ENCODE measurements around the gene FYCO1.

Gene FYCO1

GRCh38 chr3:45872569-45872968, 123.1 kb downstream of the FYCO1 start:
- no peaks in the 10 kb centered on the region for H3K79me2 ChIP-seq (ENCODE audit: insufficient read depth, low read length)
- no peaks in the 10 kb centered on the region for H3K27me3 ChIP-seq (ENCODE audit: insufficient read depth, low read length, poor library complexity, severe bottlenecking)
- TF ChIP-seq, protein P1, sequence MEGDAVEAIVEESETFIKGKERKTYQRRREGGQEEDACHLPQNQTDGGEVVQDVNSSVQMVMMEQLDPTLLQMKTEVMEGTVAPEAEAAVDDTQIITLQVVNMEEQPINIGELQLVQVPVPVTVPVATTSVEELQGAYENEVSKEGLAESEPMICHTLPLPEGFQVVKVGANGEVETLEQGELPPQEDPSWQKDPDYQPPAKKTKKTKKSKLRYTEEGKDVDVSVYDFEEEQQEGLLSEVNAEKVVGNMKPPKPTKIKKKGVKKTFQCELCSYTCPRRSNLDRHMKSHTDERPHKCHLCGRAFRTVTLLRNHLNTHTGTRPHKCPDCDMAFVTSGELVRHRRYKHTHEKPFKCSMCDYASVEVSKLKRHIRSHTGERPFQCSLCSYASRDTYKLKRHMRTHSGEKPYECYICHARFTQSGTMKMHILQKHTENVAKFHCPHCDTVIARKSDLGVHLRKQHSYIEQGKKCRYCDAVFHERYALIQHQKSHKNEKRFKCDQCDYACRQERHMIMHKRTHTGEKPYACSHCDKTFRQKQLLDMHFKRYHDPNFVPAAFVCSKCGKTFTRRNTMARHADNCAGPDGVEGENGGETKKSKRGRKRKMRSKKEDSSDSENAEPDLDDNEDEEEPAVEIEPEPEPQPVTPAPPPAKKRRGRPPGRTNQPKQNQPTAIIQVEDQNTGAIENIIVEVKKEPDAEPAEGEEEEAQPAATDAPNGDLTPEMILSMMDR (conservative IDR thresholded peaks at IDR 0.05; ENCODE audit: low read length), result no peak
- no peak for TF ChIP-seq EZH2phosphoT487 (IDR thresholded peaks at IDR 0.05; ENCODE audit: borderline replicate concordance)
- H3K9ac ChIP-seq (ENCODE audit: low read depth, low read length, poor library complexity, severe bottlenecking), result no peak overlapping the region
- H3K4me2 ChIP-seq (ENCODE audit: low read depth, low read length, poor library complexity, severe bottlenecking), result peak overlapping the region; percentile 31
- H3K4me3 ChIP-seq (ENCODE audit: low read length, poor library complexity, severe bottlenecking), result no peak overlapping the region
- H3K9me2 ChIP-seq (replicated peaks; ENCODE audit: low read depth, low read length), result no peaks in the 10 kb centered on the region
- H4K20me1 ChIP-seq (ENCODE audit: insufficient read depth, low read length, poor library complexity, severe bottlenecking), result no peaks in the 10 kb centered on the region
- H3K9me3 ChIP-seq (ENCODE audit: insufficient read depth, low read depth, low read length), result no peaks in the 10 kb centered on the region
- H2AFZ ChIP-seq (ENCODE audit: low read length), result no peak overlapping the region
- peaks cover 56% of the 10 kb centered on the region for H3K4me1 ChIP-seq (ENCODE audit: insufficient read depth, low read length, poor library complexity, severe bottlenecking)
- H3K36me3 ChIP-seq (ENCODE audit: insufficient read depth, low read length), result no peaks in the 10 kb centered on the region
- H3F3A ChIP-seq (ENCODE audit: low read depth), result peaks cover 5% of the 10 kb centered on the region; the same call in 1 of the 2 replicates

DNA sequence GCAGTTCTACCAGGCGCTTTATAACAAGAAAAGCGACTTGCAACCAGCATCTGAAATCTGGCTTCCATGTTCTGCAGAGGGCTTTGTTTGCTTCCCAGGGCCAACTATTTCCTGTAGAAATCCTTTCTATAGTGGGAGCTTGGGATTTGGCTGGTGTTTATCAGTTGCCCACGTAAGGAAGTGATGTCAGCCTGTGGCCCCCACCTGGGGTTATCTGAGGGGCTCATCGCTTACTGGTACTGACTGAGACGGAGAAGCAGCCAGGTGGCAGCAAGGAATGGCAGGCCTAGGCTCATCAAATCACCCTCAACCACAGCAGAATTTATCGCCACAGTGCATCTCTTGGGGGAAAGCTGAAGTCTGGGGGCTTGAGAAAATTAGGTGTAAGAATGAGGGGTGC, 123.8 kb downstream of the FYCO1 start:
- TF ChIP-seq, protein P1 (conservative IDR thresholded peaks at IDR 0.05; ENCODE audit: low read length), result no peak
- TF ChIP-seq EZH2phosphoT487 (IDR thresholded peaks at IDR 0.05; ENCODE audit: borderline replicate concordance), result no peak
- Histone ChIP-seq H3K4me2 (ENCODE audit: low read depth, low read length, poor library complexity, severe bottlenecking) (peak overlapping the region; percentile 31), H3K9me2 (replicated peaks; ENCODE audit: low read depth, low read length) (no peaks in the 10 kb centered on the region), H2AFZ (ENCODE audit: low read length) (no peak overlapping the region), H3K79me2 (ENCODE audit: insufficient read depth, low read length) (no peaks in the 10 kb centered on the region), H3K9me3 (ENCODE audit: insufficient read depth, low read depth, low read length) (no peaks in the 10 kb centered on the region), H3K27me3 (ENCODE audit: insufficient read depth, low read length, poor library complexity, severe bottlenecking) (no peaks in the 10 kb centered on the region), H3K36me3 (ENCODE audit: insufficient read depth, low read length) (no peaks in the 10 kb centered on the region), H3F3A (ENCODE audit: low read depth) (peaks cover 5% of the 10 kb centered on the region; the same call in 1 of the 2 replicates), H3K4me1 (ENCODE audit: insufficient read depth, low read length, poor library complexity, severe bottlenecking) (peaks cover 56% of the 10 kb centered on the region), H4K20me1 (ENCODE audit: insufficient read depth, low read length, poor library complexity, severe bottlenecking) (no peaks in the 10 kb centered on the region), H3K9ac (ENCODE audit: low read depth, low read length, poor library complexity, severe bottlenecking) (no peak overlapping the region), H3K4me3 (ENCODE audit: low read length, poor library complexity, severe bottlenecking) (no peak overlapping the region)

GRCh38 chr3:45870099-45870498, 125.5 kb downstream of the FYCO1 start:
- H3K4me3 ChIP-seq (ENCODE audit: low read length, poor library complexity, severe bottlenecking), result peak overlapping the region; percentile 36
- H3K9me2 ChIP-seq (replicated peaks; ENCODE audit: low read depth, low read length), result no peaks in the 10 kb centered on the region
- H3F3A ChIP-seq (ENCODE audit: low read depth), result peaks cover 5% of the 10 kb centered on the region; the same call in 1 of the 2 replicates
- peak overlapping the region; percentile 70 for H3K4me2 ChIP-seq (ENCODE audit: low read depth, low read length, poor library complexity, severe bottlenecking)
- TF ChIP-seq, protein P1 (conservative IDR thresholded peaks at IDR 0.05; ENCODE audit: low read length), result no peak
- TF ChIP-seq EZH2phosphoT487 (IDR thresholded peaks at IDR 0.05; ENCODE audit: borderline replicate concordance), result no peak
- no peaks in the 10 kb centered on the region for H3K9me3 ChIP-seq (ENCODE audit: insufficient read depth, low read depth, low read length)
- H4K20me1 ChIP-seq (ENCODE audit: insufficient read depth, low read length, poor library complexity, severe bottlenecking), result no peaks in the 10 kb centered on the region
- H3K4me1 ChIP-seq (ENCODE audit: insufficient read depth, low read length, poor library complexity, severe bottlenecking), result peaks cover 60% of the 10 kb centered on the region
- no peak overlapping the region for H2AFZ ChIP-seq (ENCODE audit: low read length)
- H3K27me3 ChIP-seq (ENCODE audit: insufficient read depth, low read length, poor library complexity, severe bottlenecking), result no peaks in the 10 kb centered on the region
- H3K36me3 ChIP-seq (ENCODE audit: insufficient read depth, low read length), result no peaks in the 10 kb centered on the region
- no peak overlapping the region for H3K9ac ChIP-seq (ENCODE audit: low read depth, low read length, poor library complexity, severe bottlenecking)
- no peaks in the 10 kb centered on the region for H3K79me2 ChIP-seq (ENCODE audit: insufficient read depth, low read length)
